Karpas-422 (cell line): ENCODE data around the gene TMEM35B. TPM values are rescaled to one million over a fixed set of nuclear protein-coding genes. Genes with fewer than 3 reads are reported as not detected.
A peak's percentile ranks its signal among the peaks of the same experiment; 100 is the strongest.

Experiments used
- DNase-seq: peaks from one replicate; pipeline ENCODE4 v3.0.0-alpha.2; 2015
- H2AFZ ChIP-seq: fragments of 200-600 bp; sonication (generic); 2 replicates; pipeline ENCODE4 v1.6.1; 2014; ENCODE audit warnings: antibody characterized with exemption, low read length, mixed read lengths
- H3K27ac ChIP-seq: fragments of 200-600 bp; sonication (generic); 2 replicates; pipeline ENCODE4 v1.5.1; 2014; ENCODE audit warnings: mild to moderate bottlenecking, low read length, moderate library complexity
- H3K27me3 ChIP-seq: fragments of 200-600 bp; sonication (generic); 2 replicates; pipeline ENCODE4 v1.6.1; 2014; ENCODE audit warnings: low read length, mixed read lengths
- H3K36me3 ChIP-seq: fragments of 200-600 bp; sonication (generic); 2 replicates; pipeline ENCODE4 v1.6.1; 2014; ENCODE audit warnings: low read length, mixed read lengths; ENCODE audit not compliant: insufficient read depth
- H3K4me1 ChIP-seq: fragments of 200-600 bp; sonication (generic); 2 replicates; pipeline ENCODE4 v1.6.1; 2014; ENCODE audit warnings: mild to moderate bottlenecking, low read length, mixed read lengths
- H3K4me2 ChIP-seq: fragments of 200-600 bp; sonication (generic); 2 replicates; pipeline ENCODE4 v1.6.1; 2014; ENCODE audit warnings: low read length, low read depth, mild to moderate bottlenecking; ENCODE audit not compliant: poor library complexity, severe bottlenecking
- H3K4me3 ChIP-seq: fragments of 200-600 bp; sonication (generic); 2 replicates; pipeline ENCODE4 v1.5.1; 2014; ENCODE audit warnings: mild to moderate bottlenecking, antibody characterized with exemption, low read length, mixed read lengths
- H3K79me2 ChIP-seq: fragments of 200-600 bp; sonication (generic); 2 replicates; pipeline ENCODE4 v1.6.1; 2014; ENCODE audit warnings: mild to moderate bottlenecking, low read length, mixed read lengths
- H3K9ac ChIP-seq: fragments of 200-600 bp; sonication (generic); 2 replicates; pipeline ENCODE4 v1.6.0; 2014; ENCODE audit warnings: low read length
- H3K9me2 ChIP-seq: fragments of 200-600 bp; sonication (generic), shearing (Covaris generic); replicated peaks from 2 replicates; pipeline ENCODE4 v1.6.0; 2014; ENCODE audit warnings: mild to moderate bottlenecking, low read length, moderate library complexity; ENCODE audit not compliant: insufficient read depth
- H3K9me3 ChIP-seq: fragments of 300-700, 200-600 bp; sonication (generic); 2 replicates; pipeline ENCODE4 v1.6.1; 2014; ENCODE audit warnings: low read length, mixed read lengths
- H4K20me1 ChIP-seq: fragments of 200-600 bp; sonication (generic); 2 replicates; pipeline ENCODE4 v1.6.1; 2014; ENCODE audit warnings: mild to moderate bottlenecking, antibody characterized with exemption, low read length, low read depth; ENCODE audit not compliant: insufficient read depth
- total RNA-seq: library from RNA; depleted of rRNA; stranded (reverse); fragments of >200 nt; shearing (Covaris generic); gene quantifications from 2 replicates; pipeline ENCODE4 v1.2.3, GENCODE V29; 2014; ENCODE audit warnings: low replicate concordance

Gene TMEM35B
- total RNA-seq, 1 experiment from 2014 or later, result 66.5 TPM

- H3K4me1 ChIP-seq, result peaks cover 67% of the 10 kb centered on the region
- peaks cover 26% of the 10 kb centered on the region for H3K79me2 ChIP-seq
- H3K27ac ChIP-seq, result peak overlapping the region; percentile 83
- peak overlapping the region; percentile 96 for H3K4me2 ChIP-seq
- H4K20me1 ChIP-seq, result no peaks in the 10 kb centered on the region
- H3K4me3 ChIP-seq, result peak overlapping the region; percentile 90
- H3K27me3 ChIP-seq, result no peaks in the 10 kb centered on the region
- peak; percentile 54 for DNase-seq
- peak overlapping the region; percentile 88 for H3K9ac ChIP-seq
- H3K9me3 ChIP-seq, result no peaks in the 10 kb centered on the region
- H3K9me2 ChIP-seq, result no peaks in the 10 kb centered on the region
- no peak overlapping the region for H2AFZ ChIP-seq
- peaks cover 18% of the 10 kb centered on the region for H3K36me3 ChIP-seq
These were observed 1.3 kb downstream of the TMEM35B start for GRCh38 chr1:34983700-34984355.

GRCh38 chr1:34982820-34983376 lies 2.2 kb downstream of the TMEM35B start:
- peak overlapping the region; percentile 83 for H3K27ac ChIP-seq
- no peak overlapping the region for H2AFZ ChIP-seq
- H3K9me3 ChIP-seq, result no peaks in the 10 kb centered on the region
- H3K9me2 ChIP-seq, result no peaks in the 10 kb centered on the region
- DNase-seq, result peak; percentile 76
- H3K27me3 ChIP-seq, result no peaks in the 10 kb centered on the region
- H3K79me2 ChIP-seq, result peaks cover 26% of the 10 kb centered on the region
- peak overlapping the region; percentile 96 for H3K4me2 ChIP-seq
- no peaks in the 10 kb centered on the region for H4K20me1 ChIP-seq
- peak overlapping the region; percentile 40 for H3K9ac ChIP-seq
- peak overlapping the region; percentile 90; the same call in 1 of the 2 replicates for H3K4me3 ChIP-seq
- H3K36me3 ChIP-seq, result peaks cover 11% of the 10 kb centered on the region
- H3K4me1 ChIP-seq, result peaks cover 76% of the 10 kb centered on the region

- Histone ChIP-seq H3K27me3 (no peaks in the 10 kb centered on the region), H3K79me2 (peaks cover 20% of the 10 kb centered on the region), H3K9ac (peak overlapping the region; percentile 29), H4K20me1 (no peaks in the 10 kb centered on the region), H3K9me2 (no peaks in the 10 kb centered on the region), H3K4me1 (peaks cover 67% of the 10 kb centered on the region), H3K9me3 (no peaks in the 10 kb centered on the region), H2AFZ (no peak overlapping the region), H3K4me3 (peak overlapping the region; percentile 46), H3K4me2 (peak overlapping the region; percentile 61), H3K27ac (peak overlapping the region; percentile 83), H3K36me3 (peaks cover 8% of the 10 kb centered on the region)
- DNase-seq, result peak; percentile 84
These were observed 4.4 kb downstream of the TMEM35B start for GRCh38 chr1:34980715-34981114.

- H3K27ac ChIP-seq, result peak overlapping the region; percentile 70
- H3K36me3 ChIP-seq, result peaks cover 8% of the 10 kb centered on the region
These were observed 6.2 kb downstream of the TMEM35B start for GRCh38 chr1:34978921-34979320.

GRCh38 chr1:34977858-34978257 lies 7.3 kb downstream of the TMEM35B start:
- Histone ChIP-seq H3K9me3 (no peaks in the 10 kb centered on the region), H3K9me2 (no peaks in the 10 kb centered on the region), H3K27ac (peak overlapping the region; percentile 70), H2AFZ (no peak overlapping the region), H3K9ac (peak overlapping the region; percentile 26; the same call in 1 of the 2 replicates), H3K36me3 (peaks cover 8% of the 10 kb centered on the region), H3K27me3 (no peaks in the 10 kb centered on the region), H3K79me2 (no peaks in the 10 kb centered on the region), H3K4me3 (no peak overlapping the region), H4K20me1 (no peaks in the 10 kb centered on the region), H3K4me1 (peaks cover 51% of the 10 kb centered on the region), H3K4me2 (peak overlapping the region; percentile 33)
- no peak for DNase-seq

More at GRCh38 chr1:34978921-34979320, 6.2 kb downstream of the TMEM35B start:
- H4K20me1 ChIP-seq, result no peaks in the 10 kb centered on the region
- peak overlapping the region; percentile 33 for H3K4me2 ChIP-seq
- no peak overlapping the region for H2AFZ ChIP-seq
- no peaks in the 10 kb centered on the region for H3K9me3 ChIP-seq
- H3K9me2 ChIP-seq, result no peaks in the 10 kb centered on the region
- no peak overlapping the region for H3K4me3 ChIP-seq
- peaks cover 4% of the 10 kb centered on the region for H3K79me2 ChIP-seq
- H3K4me1 ChIP-seq, result peaks cover 61% of the 10 kb centered on the region
- peak overlapping the region; percentile 26; the same call in 1 of the 2 replicates for H3K9ac ChIP-seq
- no peak for DNase-seq
- H3K27me3 ChIP-seq, result no peaks in the 10 kb centered on the region

GRCh38 chr1:34977210-34977471 lies 8.0 kb downstream of the TMEM35B start:
- no peak overlapping the region for H3K9ac ChIP-seq
- no peaks in the 10 kb centered on the region for H3K9me2 ChIP-seq
- H3K4me3 ChIP-seq, result no peak overlapping the region
- peaks cover 44% of the 10 kb centered on the region for H3K4me1 ChIP-seq
- H3K27me3 ChIP-seq, result no peaks in the 10 kb centered on the region
- no peaks in the 10 kb centered on the region for H3K79me2 ChIP-seq
- no peaks in the 10 kb centered on the region for H3K9me3 ChIP-seq
- no peak overlapping the region for H3K4me2 ChIP-seq
- H3K27ac ChIP-seq, result no peak overlapping the region
- peaks cover 7% of the 10 kb centered on the region for H3K36me3 ChIP-seq
- H2AFZ ChIP-seq, result no peak overlapping the region
- no peak for DNase-seq
- H4K20me1 ChIP-seq, result no peaks in the 10 kb centered on the region

- no peak overlapping the region for H3K4me2 ChIP-seq
- peaks cover 1% of the 10 kb centered on the region for H3K36me3 ChIP-seq
- H3K4me1 ChIP-seq, result peaks cover 38% of the 10 kb centered on the region
- no peaks in the 10 kb centered on the region for H3K79me2 ChIP-seq
- no peaks in the 10 kb centered on the region for H3K9me3 ChIP-seq
- no peaks in the 10 kb centered on the region for H3K9me2 ChIP-seq
- no peak overlapping the region for H3K9ac ChIP-seq
- no peaks in the 10 kb centered on the region for H4K20me1 ChIP-seq
- H3K27me3 ChIP-seq, result no peaks in the 10 kb centered on the region
- H3K4me3 ChIP-seq, result no peak overlapping the region
- no peak overlapping the region for H3K27ac ChIP-seq
- no peak overlapping the region for H2AFZ ChIP-seq
- DNase-seq, result no peak
These were observed 8.6 kb downstream of the TMEM35B start for GRCh38 chr1:34976384-34977209.

GRCh38 chr1:34975771-34976170 lies 9.4 kb downstream of the TMEM35B start:
- Histone ChIP-seq H3K36me3 (no peaks in the 10 kb centered on the region), H3K4me3 (no peak overlapping the region), H3K9ac (no peak overlapping the region), H3K4me2 (no peak overlapping the region), H3K9me3 (no peaks in the 10 kb centered on the region), H4K20me1 (no peaks in the 10 kb centered on the region), H3K9me2 (no peaks in the 10 kb centered on the region), H3K79me2 (no peaks in the 10 kb centered on the region), H3K4me1 (peaks cover 30% of the 10 kb centered on the region), H3K27ac (no peak overlapping the region), H2AFZ (no peak overlapping the region), H3K27me3 (no peaks in the 10 kb centered on the region)
- DNase-seq, result peak; percentile 46
